Iris pigment epithelial cell (primary cell): ENCODE results near the gene RAD51D.
"Not testable (repeated sequence)": the region's sequence is repeated elsewhere in the genome, so short reads cannot be mapped to it uniquely, and the experiment has no call there.

Experiments
- DNase-seq: peaks from one replicate; pipeline ENCODE4 v3.0.0-alpha.2; 2011; ENCODE audit warnings: low read depth

The RAD51D gene

DNA sequence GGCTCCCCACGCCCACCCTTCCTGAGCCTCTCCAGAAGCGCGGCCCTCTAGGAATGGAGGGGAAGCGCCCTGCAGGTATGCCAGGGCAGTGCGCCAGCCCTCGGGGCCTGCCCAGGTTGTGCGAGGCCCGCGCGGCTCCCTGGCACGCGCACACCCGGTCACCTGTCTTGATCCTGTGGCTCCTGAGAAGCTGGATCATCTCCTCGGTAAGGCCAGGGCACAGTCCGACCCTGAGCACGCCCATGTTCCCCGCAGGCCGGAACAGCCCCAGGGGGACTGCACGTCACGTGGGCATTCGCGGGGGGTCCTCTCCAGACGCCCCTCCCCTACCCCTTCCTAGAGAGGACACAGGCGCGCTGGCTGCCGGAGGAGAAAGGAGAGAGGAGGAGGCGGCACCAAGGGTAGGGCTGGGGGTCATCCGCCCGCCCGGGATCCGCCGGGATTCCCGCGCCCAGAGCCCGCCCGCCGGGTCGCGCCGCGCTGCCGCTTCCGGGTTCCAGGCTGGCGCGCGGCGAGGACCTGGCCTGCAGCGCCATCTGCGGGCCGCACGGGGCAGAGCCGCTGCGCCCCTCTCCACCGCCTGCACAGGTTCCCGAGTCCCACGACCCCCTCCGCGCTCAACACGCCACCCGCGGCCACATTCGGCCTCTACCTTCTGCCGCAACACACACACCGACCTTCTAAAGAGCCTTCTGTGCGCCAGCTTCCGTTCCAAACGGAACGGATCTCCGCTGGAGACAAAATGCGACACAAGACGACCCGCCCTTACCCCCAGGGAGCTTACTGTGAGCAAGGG is at the start of gene RAD51D:
Gene RAD51D, minus strand, starts transcription at position 491 of the 796 bp plus-strand sequence. Its CDS starts 247 bp downstream, at position 244.
- DNase-seq: peak; percentile 53

DNA sequence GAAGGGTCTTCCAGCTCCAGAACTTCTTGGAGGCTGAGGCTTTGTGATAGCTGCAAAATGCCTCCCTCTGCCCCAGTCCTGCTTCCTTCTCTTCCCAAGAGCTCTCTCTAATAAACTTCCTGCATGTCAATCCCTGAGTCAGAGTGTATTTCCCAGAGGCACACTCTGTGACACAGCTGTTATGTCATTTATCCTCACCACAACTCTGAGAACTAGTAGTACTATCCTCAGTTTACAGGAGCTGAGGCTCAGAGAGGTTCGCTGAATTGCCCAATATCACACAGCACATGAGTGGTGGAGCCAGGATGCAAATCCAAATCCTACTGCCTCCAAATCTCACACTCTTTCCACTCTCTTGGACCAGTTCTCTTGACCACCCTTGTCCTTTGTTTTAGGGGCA is 48.0 kb upstream of the RAD51D start:
- peak; percentile 46 for DNase-seq

DNA sequence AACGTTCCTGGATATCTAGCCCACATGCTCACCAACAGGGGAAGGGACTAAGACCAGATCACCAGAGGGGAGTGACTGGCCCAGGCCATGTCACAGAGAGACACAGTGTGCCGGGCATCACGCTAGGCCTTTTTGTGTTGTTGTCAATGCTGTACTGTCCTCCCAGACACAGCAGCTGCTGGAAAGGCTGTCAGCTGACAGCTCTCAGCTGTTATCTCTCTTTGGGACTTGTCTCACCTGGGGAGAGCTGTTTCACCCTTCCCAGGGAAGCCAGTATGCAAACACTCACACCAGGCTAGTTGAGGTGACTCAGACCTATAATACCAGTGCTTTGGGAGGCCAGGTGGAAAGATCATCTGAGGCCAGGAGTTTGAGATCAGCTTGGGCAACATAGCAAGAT is 47.4 kb upstream of the RAD51D start:
- no peak for DNase-seq

DNA sequence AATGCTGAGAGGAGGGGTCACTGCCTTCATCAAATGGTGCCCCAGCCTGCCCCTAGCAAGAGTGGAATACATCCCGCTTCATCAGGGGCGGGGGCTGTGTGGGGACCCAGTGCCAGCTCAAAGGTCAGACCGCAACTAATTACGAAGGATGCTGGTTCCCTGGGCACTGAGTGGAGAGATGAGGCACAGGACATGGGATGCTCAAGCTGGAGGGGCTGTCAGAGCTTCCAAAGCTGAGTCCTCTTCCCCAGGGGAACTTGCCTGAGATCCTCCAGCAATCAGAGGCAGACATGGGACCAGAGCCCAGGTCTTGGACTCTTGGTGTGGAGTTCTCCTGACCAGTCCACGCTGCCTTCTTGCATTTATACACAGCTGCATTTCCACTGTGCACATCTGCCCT is 46.9 kb upstream of the RAD51D start:
- no peak for DNase-seq

DNA sequence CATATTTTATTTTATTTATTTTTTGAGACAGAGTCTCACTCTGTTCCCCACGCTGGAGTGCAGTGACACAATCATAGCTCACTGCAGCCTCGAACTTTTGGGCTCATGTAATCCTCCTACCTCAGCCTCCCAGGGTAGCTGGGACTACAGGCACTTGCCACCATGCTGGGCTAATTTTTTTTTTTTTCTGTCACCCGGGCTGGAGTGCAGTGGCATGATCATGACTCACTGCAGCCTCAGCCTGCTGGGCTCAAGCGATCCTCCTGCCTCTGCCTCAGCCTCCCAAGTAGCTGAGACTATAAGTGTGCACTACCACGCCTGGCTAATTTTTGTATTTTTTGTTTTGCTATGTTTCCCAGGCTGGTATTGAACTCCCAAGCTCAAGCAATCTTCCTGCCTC is 45.1 kb upstream of the RAD51D start:
- no peak for DNase-seq

DNA sequence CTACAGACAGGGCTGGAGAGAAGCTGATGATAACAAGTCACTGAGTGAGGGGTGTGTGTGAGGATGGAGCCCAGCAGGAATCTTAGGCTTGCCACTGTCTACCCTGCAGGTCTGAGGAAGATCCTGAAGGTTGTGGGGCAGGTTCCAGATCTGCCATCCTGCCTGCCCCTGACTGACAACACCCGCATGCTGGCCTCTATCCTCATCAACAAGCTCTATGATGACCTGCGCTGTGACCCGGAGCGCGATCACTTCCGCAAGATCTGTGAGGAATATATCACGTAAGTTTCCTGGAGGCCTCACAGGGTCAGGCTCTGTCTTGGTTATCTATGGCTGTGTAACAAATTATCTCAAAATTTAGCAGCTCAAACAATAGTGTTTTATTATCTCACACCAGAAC is 44.2 kb upstream of the RAD51D start:
- no peak for DNase-seq

DNA sequence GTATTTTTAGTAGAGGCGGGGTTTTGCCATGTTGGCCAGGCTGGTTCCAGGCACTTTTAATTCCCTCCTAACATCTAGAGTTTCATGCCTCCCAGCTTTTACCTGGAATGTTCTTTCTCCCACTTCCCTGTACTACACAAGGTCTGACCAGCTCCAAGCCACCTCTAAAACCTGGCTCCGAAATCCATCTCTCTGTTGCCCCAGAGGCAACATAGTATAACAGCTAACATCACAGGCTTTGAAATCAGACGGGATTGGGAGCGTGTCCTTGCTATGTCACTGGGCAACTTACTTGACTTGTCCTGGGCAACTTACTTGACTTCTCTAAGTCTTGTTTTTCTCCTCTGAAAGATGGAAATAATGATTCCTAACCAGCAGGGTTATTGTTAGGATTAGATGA is 43.1 kb upstream of the RAD51D start:
- DNase-seq: no peak

DNA sequence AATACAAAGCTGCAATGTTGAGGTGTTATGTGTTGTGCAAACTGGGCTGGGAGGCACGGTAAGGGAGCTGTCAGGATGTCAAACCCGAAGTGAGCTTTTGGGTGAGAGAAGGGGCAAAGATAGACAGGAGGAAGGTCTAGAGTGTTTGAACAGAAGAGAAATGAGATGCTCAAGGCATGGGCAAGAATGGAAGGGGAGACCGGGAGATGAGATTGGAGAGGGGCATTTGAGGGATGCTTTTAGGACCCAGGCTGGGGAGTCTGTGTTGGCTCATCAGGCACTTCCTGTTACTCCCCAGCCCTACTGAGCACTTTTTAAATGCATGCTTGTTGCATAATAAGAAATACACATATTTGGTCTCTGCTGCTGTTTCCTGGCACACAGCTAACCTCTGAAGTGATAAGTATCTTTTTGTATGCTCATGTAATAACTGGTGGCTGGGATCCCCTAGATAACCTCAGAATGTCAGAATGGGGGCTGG is 41.7 kb upstream of the RAD51D start:
- peak; percentile 43 for DNase-seq

DNA sequence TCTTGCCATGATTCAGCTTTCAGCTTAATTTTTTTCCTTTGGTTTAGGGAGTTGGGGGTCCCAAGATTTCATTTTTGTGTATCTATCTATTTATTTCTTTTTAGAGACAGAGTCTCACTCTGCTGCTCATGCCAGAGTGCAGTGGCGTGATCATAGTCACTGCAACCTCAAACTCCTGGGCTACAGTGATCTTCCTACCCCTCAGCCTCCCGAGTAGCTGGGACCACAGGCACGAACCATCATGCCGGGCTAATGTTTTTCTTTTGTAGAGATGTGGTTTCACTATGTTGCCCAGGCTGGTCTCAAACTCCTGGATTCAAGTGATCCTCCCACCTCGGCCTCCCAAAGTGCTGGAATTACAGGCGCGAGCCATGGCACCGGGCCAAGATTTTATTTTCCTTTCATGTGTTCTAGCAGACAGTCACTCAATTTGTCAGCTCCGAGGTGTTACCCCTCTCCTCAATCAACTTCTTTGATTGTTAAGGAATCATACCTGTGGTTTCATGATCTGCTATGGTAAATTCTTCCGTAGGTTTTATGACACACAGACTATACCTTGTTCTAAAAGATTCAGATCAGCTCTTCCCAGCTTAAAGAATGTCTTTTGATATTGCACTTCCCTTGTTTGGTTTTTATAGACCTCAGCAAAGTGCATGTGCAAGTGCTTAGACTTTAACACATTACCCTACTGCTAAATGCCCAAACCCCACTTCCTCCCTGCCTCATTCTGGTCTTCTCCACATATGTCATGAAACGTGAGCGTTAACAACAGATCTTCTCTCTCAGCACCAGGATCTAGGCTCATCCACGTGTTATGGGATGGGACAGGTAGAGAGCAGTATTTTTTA is 40.9 kb upstream of the RAD51D start:
- no peak for DNase-seq

DNA sequence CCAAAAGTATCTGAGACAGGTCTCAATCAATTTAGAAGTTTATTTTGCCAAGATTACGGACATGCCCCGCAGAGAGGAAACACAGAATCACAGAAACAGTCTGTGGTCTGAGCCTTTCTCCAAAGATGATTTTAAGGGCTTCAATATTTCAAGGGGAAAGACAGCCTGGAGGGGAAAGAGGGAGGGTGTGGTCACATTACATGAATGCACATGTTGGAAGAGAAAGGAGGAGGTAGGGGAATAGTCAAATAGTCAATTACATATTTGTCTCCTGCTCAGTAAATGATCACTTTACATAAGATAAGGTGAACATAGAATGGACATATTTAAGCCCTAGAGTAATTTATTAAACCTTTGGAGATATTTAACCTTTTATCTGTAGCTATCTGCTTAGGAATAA is 40.3 kb upstream of the RAD51D start:
- DNase-seq: no peak

DNA sequence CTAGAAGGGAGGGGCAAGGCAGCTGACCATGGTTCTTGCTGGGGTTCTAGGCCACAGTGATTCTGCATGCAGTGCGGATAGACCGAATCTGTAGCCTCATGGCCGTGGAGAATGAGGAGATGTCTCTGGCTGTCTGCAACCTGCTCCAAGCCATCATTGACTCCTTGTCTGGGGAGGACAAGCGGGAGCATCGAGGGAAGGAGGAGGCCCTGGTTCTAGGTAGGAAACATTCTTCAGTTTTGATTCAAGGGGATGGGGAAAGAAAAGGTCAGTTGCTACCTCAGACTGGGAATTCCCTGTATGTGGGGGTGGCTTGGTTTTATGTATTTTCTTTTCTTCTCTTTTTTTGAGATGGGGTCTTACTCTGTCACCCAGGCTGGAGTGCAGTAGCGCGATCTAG is 35.6 kb upstream of the RAD51D start:
- DNase-seq: no peak

DNA sequence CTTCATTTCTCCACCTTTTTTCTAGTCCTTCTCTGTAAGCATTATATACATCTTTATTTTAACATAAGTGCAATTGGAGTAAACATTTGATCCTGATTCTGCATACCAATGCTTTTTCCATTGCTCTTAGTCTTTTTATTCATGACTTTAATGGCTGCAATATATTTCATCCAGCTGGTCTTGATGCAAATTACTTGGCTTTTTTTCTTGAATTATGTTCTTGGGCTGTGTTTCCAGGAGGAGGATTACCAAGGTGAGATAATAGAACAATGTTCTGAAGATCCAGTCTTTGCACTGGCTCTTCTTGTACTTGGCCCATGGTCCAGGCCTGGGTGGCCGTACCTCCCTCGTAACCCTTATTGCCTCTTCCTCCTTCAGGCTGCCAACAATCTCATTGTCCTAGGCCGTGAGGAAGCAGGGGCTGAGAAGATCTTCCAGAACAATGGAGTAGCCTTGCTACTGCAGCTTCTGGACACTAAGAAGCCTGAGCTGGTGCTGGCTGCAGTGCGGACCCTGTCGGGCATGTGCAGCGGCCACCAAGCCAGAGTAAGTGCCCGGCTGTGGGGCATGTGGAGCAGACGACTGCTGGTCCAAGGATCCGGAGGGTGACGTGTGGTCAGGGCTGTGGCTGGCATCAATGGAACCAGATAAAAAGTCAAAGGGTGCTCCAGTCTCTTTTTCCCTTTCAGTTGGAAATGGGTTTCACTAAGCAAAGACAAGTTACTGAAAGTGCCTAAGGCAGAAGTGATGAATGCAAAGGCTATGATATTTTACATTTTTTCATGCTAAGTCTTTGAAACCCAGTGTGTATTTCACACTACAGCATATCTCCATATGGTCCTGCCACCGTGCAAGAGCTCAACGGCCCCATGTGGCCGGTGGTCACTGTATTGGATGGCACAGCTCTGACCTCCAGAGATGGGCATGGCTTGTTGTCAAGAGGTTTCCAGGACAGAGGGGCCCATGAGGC is 34.8 kb upstream of the RAD51D start:
- no peak for DNase-seq

DNA sequence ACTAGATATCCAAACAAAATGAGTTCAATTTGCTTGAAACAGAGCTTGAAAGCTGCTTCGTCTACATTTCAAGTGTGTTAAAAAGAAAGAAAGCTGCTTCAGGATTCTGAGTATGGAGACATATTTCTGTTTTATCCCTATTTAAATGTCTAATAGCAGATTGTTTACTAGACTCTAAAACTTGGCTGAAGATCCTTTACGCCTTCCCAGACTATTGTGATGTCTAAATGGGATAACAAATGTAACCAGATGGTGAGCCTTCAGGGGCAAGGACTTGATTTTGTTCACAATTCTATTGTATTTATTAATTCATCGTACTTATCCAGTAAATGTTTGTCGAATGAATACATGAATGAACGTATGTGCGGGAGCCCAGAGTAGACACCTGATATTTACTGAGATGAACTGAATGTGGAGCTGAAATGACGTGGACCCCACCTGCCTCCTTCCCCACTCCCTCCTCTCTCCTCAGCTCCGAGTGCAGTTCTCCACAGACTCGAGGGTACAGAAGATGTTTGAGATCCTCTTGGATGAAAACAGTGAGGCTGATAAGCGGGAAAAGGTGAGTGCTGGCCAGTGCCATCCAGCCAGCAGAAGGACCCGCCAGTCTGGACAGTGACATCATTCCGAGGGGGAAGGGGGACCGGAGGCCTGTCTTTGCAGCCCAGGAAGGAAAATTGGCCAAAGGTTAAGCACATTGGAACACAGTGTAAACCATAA is 32.9 kb upstream of the RAD51D start:
- DNase-seq: no peak

DNA sequence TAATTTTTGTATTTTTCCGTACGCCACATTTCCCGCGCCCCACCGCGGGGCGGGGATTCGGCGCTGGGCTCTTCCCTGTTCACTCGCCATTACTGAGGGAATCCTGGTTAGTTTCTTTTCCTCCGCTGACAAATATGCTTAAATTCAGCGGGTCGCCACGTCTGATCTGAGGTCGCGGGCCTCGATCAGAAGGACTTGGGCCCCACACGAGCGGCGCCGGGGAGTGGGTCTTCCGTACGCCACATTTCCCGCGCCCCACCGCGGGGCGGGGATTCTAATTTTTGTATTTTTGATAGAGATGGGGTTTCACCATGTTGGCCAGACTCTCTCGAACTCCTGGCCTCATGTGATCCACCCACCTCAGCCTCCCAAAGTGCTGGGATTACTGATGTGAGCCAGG is 31.4 kb upstream of the RAD51D start:
- not testable (repeated sequence) for DNase-seq

DNA sequence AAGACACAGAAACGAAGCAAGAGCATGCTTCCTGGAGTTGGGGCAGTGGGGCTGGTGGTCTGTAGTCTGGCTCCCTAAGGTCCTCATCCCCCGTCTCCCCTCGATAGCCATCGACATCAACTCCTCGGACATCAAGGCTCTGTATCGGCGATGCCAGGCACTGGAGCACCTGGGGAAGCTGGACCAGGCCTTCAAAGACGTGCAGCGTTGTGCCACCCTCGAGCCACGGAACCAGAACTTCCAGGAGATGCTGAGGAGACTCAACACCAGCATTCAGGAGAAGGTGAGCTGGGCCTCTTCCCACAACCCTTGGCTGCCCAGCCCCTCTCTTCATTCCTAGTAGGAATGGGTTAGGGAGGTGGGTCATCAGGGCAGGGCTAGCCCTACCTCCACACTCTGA is 30.3 kb upstream of the RAD51D start:
- no peak for DNase-seq

DNA sequence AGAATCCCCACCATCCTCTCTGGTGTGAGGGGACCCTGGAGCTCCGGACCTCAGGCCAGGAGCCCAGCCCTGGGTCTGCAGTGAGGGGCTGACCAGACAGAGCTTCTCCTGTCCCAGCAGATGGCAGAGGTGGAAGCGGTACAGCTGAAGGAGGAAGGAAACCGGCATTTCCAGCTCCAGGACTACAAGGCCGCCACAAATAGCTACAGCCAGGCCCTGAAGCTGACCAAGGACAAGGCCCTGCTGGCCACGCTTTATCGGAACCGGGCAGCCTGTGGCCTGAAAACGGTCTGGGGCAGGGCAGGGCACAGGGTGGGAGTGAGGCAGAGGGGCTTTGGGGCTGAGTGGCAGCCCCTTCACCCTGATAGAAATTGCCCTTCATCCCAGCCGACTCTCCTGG is 28.5 kb upstream of the RAD51D start:
- DNase-seq: no peak

DNA sequence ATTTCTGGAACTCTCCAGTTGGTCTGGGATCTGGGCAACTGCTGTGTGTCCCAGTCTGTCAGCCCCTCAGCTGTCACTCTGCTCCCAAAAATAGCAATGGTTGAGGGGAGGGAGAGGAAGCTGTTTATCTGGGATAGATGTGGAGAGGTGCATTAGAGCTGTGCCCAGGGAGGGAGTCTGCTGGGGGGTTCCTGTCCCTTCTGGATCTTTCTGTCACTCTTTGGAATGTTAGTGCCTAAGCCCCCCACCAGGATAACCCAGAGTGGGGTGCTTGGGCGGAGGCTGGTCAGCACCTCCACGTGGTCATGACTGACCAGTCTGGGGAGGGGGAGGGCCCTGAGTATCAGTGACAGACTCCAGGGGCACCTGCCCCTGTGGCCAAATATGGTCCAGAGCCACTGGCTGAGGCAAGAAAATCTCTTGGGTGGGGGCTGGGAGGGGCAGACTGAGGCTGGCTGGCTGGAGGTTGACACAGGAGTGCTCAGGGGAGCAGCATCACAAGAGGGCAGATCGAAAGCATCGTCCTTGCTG is 27.8 kb upstream of the RAD51D start, which contains the start of gene UNC45B:
Gene UNC45B, plus strand, starts transcription at position 443 of the 531 bp plus-strand sequence. CDS start 447 bp downstream, outside the sequence.
- no peak for DNase-seq

DNA sequence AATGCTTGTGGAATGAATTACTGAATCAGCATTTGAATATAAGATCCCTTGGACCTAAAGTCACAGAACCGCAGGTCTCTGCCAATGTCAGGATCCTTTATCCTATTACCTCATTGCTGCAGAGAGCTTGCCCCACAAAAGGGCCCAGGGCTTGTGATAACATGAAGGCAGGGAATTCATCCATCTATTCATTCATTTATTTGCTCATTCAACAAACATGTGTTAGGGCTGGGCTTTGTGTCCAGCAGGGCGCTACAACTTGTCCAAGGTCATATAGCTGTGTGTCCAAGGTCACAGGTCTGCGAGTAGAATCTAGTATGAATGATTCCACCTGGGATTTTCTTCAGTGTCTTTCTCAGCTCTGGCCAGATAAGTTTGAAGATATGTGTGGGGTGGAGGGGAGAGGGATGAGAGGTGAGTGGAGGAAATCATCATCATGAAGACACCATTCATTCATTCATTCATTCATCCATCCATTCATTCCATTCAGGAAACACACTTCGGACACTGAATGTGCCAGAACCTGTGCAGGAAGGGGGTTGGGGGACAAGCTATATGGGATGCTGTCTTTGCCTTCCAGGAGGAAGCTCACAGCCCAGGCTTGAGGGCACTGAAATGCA is 26.7 kb upstream of the RAD51D start:
- DNase-seq: no peak

DNA sequence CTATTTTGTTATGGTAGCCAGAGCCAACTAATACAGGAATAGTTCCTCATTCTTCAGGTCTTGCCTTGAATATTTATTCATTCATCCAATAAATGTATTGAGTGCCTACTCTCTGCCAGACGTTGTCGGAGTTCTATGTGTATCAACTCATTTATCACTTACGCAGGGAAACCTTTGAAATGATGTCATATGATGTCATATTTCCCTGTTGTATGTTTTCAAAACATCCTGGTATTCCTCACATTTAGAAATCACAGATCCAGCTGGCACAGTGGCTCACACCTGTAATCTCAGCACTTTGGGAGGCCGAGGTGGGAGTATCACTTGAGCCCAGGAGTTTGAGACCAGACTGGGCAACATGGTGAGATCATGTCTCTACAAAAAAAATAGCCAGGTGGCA is 25.2 kb upstream of the RAD51D start:
- no peak for DNase-seq

DNA sequence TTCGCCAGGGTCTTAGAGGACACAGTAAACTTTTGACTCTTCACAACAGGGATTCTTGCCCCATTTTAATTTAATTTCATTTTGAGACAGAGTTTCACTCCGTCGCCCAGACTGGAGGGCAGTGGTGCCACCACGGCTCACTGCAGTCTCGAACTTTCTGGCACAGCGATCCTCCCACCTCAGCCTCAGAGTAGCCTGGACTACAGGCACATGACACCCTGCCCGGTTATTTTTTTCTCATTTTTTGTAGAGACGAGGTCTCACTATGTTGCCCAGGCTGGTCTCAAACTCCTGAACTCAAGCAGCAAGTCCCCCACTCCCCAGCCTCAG is 22.8 kb upstream of the RAD51D start:
- no peak for DNase-seq
